Neuronal stem cell (in vitro differentiated cells): Measurements from ENCODE around the gene RLIM.

Source experiments
- DNase-seq: peaks from one replicate; pipeline ENCODE4 v3.0.0-alpha.2; 2013; ENCODE audit warnings: low spot score
- H2AFZ ChIP-seq: one replicate; pipeline ENCODE4 v1.6.1; 2013; ENCODE audit warnings: mild to moderate bottlenecking, low read length, inconsistent platforms
- H2AK5ac ChIP-seq: 2 replicates; pipeline ENCODE4 v1.6.1; 2013; ENCODE audit warnings: low read depth, mild to moderate bottlenecking, inconsistent platforms, low read length, moderate library complexity, mixed read lengths
- H2BK120ac ChIP-seq: 2 replicates; pipeline ENCODE4 v1.6.1; 2013; ENCODE audit warnings: low read depth, mild to moderate bottlenecking, inconsistent platforms, low read length, moderate library complexity, mixed read lengths
- H2BK12ac ChIP-seq: one replicate; pipeline ENCODE4 v1.6.1; 2013; ENCODE audit warnings: low read length, inconsistent platforms
- H2BK15ac ChIP-seq: 2 replicates; pipeline ENCODE4 v1.6.1; 2013; ENCODE audit warnings: mild to moderate bottlenecking, low read length, inconsistent platforms, mixed read lengths
- H2BK5ac ChIP-seq: one replicate; pipeline ENCODE4 v1.6.1; 2013; ENCODE audit warnings: inconsistent platforms, mild to moderate bottlenecking, low read length, moderate library complexity
- H3K14ac ChIP-seq: one replicate; pipeline ENCODE4 v1.6.1; 2013; ENCODE audit warnings: low read length, inconsistent platforms
- H3K18ac ChIP-seq: 2 replicates; pipeline ENCODE4 v1.6.1; 2013; ENCODE audit warnings: low read length, inconsistent platforms
- H3K23ac ChIP-seq: 2 replicates; pipeline ENCODE4 v1.6.1; 2013; ENCODE audit warnings: low read depth, mild to moderate bottlenecking, mixed read lengths, low read length, inconsistent platforms; ENCODE audit not compliant: poor library complexity
- H3K27ac ChIP-seq: replicated peaks from 3 replicates; pipeline ENCODE4 v1.5.1; 2013; ENCODE audit warnings: low read length, inconsistent platforms
- H3K27me3 ChIP-seq, 3 experiments: 2 replicates each; pipeline ENCODE4 v1.6.1; 2013; ENCODE audit warnings: low read length in 3 of 3, mild to moderate bottlenecking in 2 of 3, inconsistent platforms in 1 of 3, low read depth in 1 of 3, mixed read lengths in 1 of 3, moderate library complexity in 1 of 3; ENCODE audit not compliant: control insufficient read depth in 3 of 3, insufficient read depth in 3 of 3
- H3K36me3 ChIP-seq, 2 donors: replicated peaks in 1 of 2; 2 replicates each; pipeline ENCODE4 v1.6.1; 2013; ENCODE audit warnings: low read length in 2 of 2; ENCODE audit not compliant: control insufficient read depth in 2 of 2, insufficient read depth in 2 of 2
- H3K4ac ChIP-seq: 2 replicates; pipeline ENCODE4 v1.6.1; 2013; ENCODE audit warnings: inconsistent platforms, mild to moderate bottlenecking, low read length, moderate library complexity
- H3K4me1 ChIP-seq, 2 donors: 1 replicate in 1 of 2; 2 replicates in 1 of 2; pipeline ENCODE4 v1.6.1; 2013; ENCODE audit warnings: low read length in 2 of 2, low read depth in 1 of 2; ENCODE audit not compliant: control insufficient read depth in 2 of 2, insufficient read depth in 1 of 2
- H3K4me2 ChIP-seq: one replicate; pipeline ENCODE4 v1.6.1; 2013; ENCODE audit warnings: mild to moderate bottlenecking, low read length, inconsistent platforms; ENCODE audit not compliant: insufficient read depth, poor library complexity, severe bottlenecking
- H3K4me3 ChIP-seq, 2 donors: 2 replicates each; pipeline ENCODE4 v1.5.1; 2013; ENCODE audit warnings: low read length in 2 of 2, mild to moderate bottlenecking in 2 of 2, inconsistent platforms in 1 of 2, moderate library complexity in 1 of 2
- H3K79me1 ChIP-seq: one replicate; pipeline ENCODE4 v1.6.1; 2013; ENCODE audit warnings: low read depth, mild to moderate bottlenecking, inconsistent platforms, low read length, moderate library complexity
- H3K9ac ChIP-seq: one replicate; pipeline ENCODE4 v1.6.1; 2013; ENCODE audit warnings: mild to moderate bottlenecking, low read depth, low read length, inconsistent platforms; ENCODE audit not compliant: poor library complexity
- H3K9me3 ChIP-seq, 2 donors: replicated peaks in 1 of 2; 2 replicates each; pipeline versions ENCODE3 to v1.6.1; 2013; ENCODE audit warnings: low read length in 2 of 2, mild to moderate bottlenecking in 2 of 2, inconsistent platforms in 1 of 2, low read depth in 1 of 2, mixed read lengths in 1 of 2, moderate library complexity in 1 of 2; ENCODE audit not compliant: control insufficient read depth in 2 of 2, insufficient read depth in 1 of 2
- H4K8ac ChIP-seq: one replicate; pipeline ENCODE4 v1.6.1; 2013; ENCODE audit warnings: low read depth, mild to moderate bottlenecking, inconsistent platforms, low read length, moderate library complexity
- H4K91ac ChIP-seq: one replicate; pipeline ENCODE4 v1.6.1; 2013; ENCODE audit warnings: low read length, low read depth, mild to moderate bottlenecking, inconsistent platforms; ENCODE audit not compliant: poor library complexity
- WGBS, 2 donors: extraction: QIAGEN DNeasy Blood & Tissue Kit; methylation state at CpG; one replicate each; pipeline ENCODE4 v1.1.7; 2013; ENCODE audit warnings: missing lambda C conversion rate in 2 of 2, mixed read lengths in 1 of 2; ENCODE audit not compliant: insufficient read length in 2 of 2, insufficient replicate concordance in 1 of 2; ENCODE audit errors: extremely low coverage in 2 of 2; 5-methylcytosine and 5-hydroxymethylcytosine counted together

The RLIM gene

GRCh38 chrX:74636749-74637314 lies 22.4 kb upstream of the RLIM start:
- Histone ChIP-seq H3K79me1 (no peaks in the 10 kb centered on the region), H4K8ac (no peak overlapping the region), H3K27ac (no peak overlapping the region), H3K4me3 (no peak overlapping the region), H3K36me3 (no peaks in the 10 kb centered on the region), H2BK12ac (no peak overlapping the region), H3K4me1 (no peaks in the 10 kb centered on the region), H2BK120ac (no peak overlapping the region), H2AFZ (no peak overlapping the region), H2BK5ac (no peak overlapping the region), H3K9me3 (no peaks in the 10 kb centered on the region), H2BK15ac (no peak overlapping the region), H3K23ac (no peak overlapping the region), H3K4ac (no peak overlapping the region), H3K18ac (no peak overlapping the region), H3K14ac (no peak overlapping the region), H4K91ac (no peak overlapping the region), H2AK5ac (no peak overlapping the region), H3K4me2 (no peak overlapping the region), H3K27me3 (no peaks in the 10 kb centered on the region), H3K9ac (no peak overlapping the region)
- no CpG with 5 or more reads among the region's 9 CpGs for WGBS, 2 donors
- no peak for DNase-seq

- no CpG with 5 or more reads among the region's 15 CpGs for WGBS, 2 donors
- no peak overlapping the region for H4K8ac ChIP-seq
- no peak overlapping the region for H3K23ac ChIP-seq
- H3K9me3 ChIP-seq: peaks cover 0 to 2% of the 10 kb centered on the region in 2 donors
- peak overlapping the region; percentile 81 for H3K27ac ChIP-seq
- peaks cover 0 to 2% of the 10 kb centered on the region in 2 donors for H3K4me1 ChIP-seq
- peak overlapping the region; percentile 44 for H3K9ac ChIP-seq
- no peak overlapping the region for H2BK5ac ChIP-seq
- no peak overlapping the region for H2AK5ac ChIP-seq
- no peak overlapping the region for H2AFZ ChIP-seq
- H4K91ac ChIP-seq: no peak overlapping the region
- peak overlapping the region; percentile 28 for H3K4me2 ChIP-seq
- H3K79me1 ChIP-seq: peaks cover 2% of the 10 kb centered on the region
- peak overlapping the region; percentile 67 to 99 for H3K4me3 ChIP-seq
- H3K18ac ChIP-seq: no peak overlapping the region
- H3K4ac ChIP-seq: no peak overlapping the region
- no peak overlapping the region for H2BK15ac ChIP-seq
- peaks cover 0 to 40% of the 10 kb centered on the region in 2 donors for H3K36me3 ChIP-seq
- no peak overlapping the region for H2BK120ac ChIP-seq
- no peak overlapping the region for H2BK12ac ChIP-seq
- H3K27me3 ChIP-seq: no peaks in the 10 kb centered on the region
- H3K14ac ChIP-seq: no peak overlapping the region
- DNase-seq: no peak
Observed at GRCh38 chrX:74613370-74614092, 893 bp downstream of the RLIM start.

- H3K4me2 ChIP-seq: no peak overlapping the region
- no peaks in the 10 kb centered on the region for H3K27me3 ChIP-seq
- no CpG with 5 or more reads among the region's 12 CpGs for WGBS, 2 donors
- H3K4me1 ChIP-seq: no peaks in the 10 kb centered on the region
- no peak overlapping the region for H3K18ac ChIP-seq
- H4K8ac ChIP-seq: no peak overlapping the region
- no peak overlapping the region for H3K4ac ChIP-seq
- H2BK12ac ChIP-seq: no peak overlapping the region
- no peak overlapping the region for H2AFZ ChIP-seq
- no peak overlapping the region for H3K27ac ChIP-seq
- no peak overlapping the region for H2BK5ac ChIP-seq
- H3K14ac ChIP-seq: no peak overlapping the region
- H3K36me3 ChIP-seq: peaks cover 0 to 77% of the 10 kb centered on the region in 2 donors
- H2BK15ac ChIP-seq: no peak overlapping the region
- H4K91ac ChIP-seq: no peak overlapping the region
- H2BK120ac ChIP-seq: no peak overlapping the region
- H3K9ac ChIP-seq: no peak overlapping the region
- no peak overlapping the region for H2AK5ac ChIP-seq
- no peak for DNase-seq
- peaks cover 2% of the 10 kb centered on the region for H3K79me1 ChIP-seq
- no peak overlapping the region for H3K23ac ChIP-seq
- peaks cover 0 to 2% of the 10 kb centered on the region in 2 donors for H3K9me3 ChIP-seq
- no peak overlapping the region for H3K4me3 ChIP-seq
Observed at GRCh38 chrX:74606799-74607198, 7.6 kb downstream of the RLIM start.

- no peak overlapping the region for H3K27ac ChIP-seq
- H3K79me1 ChIP-seq: peaks cover 2% of the 10 kb centered on the region
- H3K18ac ChIP-seq: no peak overlapping the region
- no peak overlapping the region for H2BK5ac ChIP-seq
- H3K4me3 ChIP-seq: no peak overlapping the region
- H2BK12ac ChIP-seq: no peak overlapping the region
- no peak overlapping the region for H4K8ac ChIP-seq
- H3K14ac ChIP-seq: no peak overlapping the region
- H3K4me1 ChIP-seq: no peaks in the 10 kb centered on the region
- no peak overlapping the region for H3K4ac ChIP-seq
- peaks cover 0 to 1% of the 10 kb centered on the region in 2 donors for H3K9me3 ChIP-seq
- no peak overlapping the region for H3K4me2 ChIP-seq
- no peak overlapping the region for H3K9ac ChIP-seq
- no peak overlapping the region for H4K91ac ChIP-seq
- DNase-seq: no peak
- H3K23ac ChIP-seq: no peak overlapping the region
- H2BK15ac ChIP-seq: no peak overlapping the region
- no peaks in the 10 kb centered on the region for H3K27me3 ChIP-seq
- no peak overlapping the region for H2BK120ac ChIP-seq
- peaks cover 0 to 77% of the 10 kb centered on the region in 2 donors for H3K36me3 ChIP-seq
- H2AK5ac ChIP-seq: no peak overlapping the region
- H2AFZ ChIP-seq: no peak overlapping the region
Observed at GRCh38 chrX:74606342-74606741, 8.1 kb downstream of the RLIM start.
